Endometrial microvascular endothelial cells (primary cell): Measurements from ENCODE around the gene SERTM2. TPM values are rescaled to one million over a fixed set of nuclear protein-coding genes. Genes with fewer than 3 reads are reported as not detected.

ENCODE experiments used
- in situ Hi-C: cut with HindIII; loops from 2 replicates; pipeline ENCODE4 v1.10.0; 2017; ENCODE audit warnings: low sequenced_read_pairs, low pct_unique_long_range_greater_than_20kb; ENCODE audit errors: inconsistent ontology term
- total RNA-seq: library from RNA; depleted of rRNA; stranded (reverse); fragments of >200 nt; gene quantifications from one replicate; pipeline ENCODE4 v1.2.3, GENCODE V29; 2015; ENCODE audit errors: inconsistent ontology term

SERTM2 gene
- total RNA-seq = not detected

DNA sequence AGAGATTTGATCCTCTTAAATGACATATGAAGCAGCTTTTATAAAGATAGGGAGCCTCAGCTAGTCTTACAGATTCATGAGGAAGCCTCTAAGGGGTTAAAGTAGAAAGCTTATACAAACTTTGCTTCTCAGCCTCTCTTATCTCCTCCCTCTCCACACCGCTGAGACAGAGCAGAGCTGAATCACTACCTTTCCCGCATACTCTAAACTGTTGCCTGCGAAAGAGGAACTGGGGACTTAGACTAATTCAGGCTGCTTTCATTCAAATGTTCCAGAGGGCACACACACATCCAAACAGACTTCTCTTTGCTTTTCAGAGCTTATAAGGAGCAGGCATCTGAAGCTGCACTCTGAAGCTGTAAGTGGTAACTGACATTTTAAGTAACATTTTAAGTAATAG is at the start of gene SERTM2:
Gene SERTM2, plus strand, starts transcription at position 169 of the 400 bp plus-strand sequence. CDS start 7,213 bp downstream, outside the sequence.
- in situ Hi-C loops = no loop called here

DNA sequence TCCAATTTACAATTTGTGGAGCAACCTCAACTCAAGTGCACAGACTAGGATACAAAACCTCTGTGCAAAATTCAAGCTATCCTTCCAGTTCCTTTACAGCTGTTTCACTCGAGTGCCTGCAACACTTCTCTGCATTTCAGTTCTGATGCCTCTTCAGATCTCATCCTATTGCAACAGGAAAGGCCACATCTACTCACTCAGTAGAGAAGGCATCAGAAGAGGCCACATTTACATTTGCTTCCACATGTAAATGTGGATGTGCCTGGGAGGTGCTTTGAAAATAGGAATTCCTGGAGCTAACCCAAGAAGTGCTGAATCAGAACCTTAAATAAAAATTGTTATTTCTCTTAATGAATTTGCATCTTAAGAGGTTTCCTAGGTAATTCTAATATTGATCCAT is 45.8 kb upstream of the SERTM2 start:
- in situ Hi-C loops = no loop called here

DNA sequence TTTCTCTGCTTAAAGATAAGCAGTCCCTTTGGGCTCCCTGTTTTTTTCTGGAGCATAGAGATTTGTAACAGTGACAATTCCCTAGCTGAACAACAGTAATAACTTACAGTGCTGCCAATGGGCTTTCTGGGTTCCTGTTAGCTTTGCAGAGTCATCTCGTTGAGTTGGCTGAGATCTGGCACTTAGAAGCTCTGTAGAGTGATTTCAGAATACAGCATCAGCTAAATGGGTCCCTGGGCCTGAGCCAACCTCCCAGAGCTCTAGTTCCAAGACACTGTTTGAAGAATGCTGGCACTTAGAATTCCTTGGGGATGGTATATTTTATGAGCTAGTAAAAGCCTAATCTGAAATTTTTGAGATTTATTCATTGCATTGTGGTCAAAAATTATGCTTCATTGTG is 43.5 kb upstream of the SERTM2 start:
- in situ Hi-C loops = no loop called here

DNA sequence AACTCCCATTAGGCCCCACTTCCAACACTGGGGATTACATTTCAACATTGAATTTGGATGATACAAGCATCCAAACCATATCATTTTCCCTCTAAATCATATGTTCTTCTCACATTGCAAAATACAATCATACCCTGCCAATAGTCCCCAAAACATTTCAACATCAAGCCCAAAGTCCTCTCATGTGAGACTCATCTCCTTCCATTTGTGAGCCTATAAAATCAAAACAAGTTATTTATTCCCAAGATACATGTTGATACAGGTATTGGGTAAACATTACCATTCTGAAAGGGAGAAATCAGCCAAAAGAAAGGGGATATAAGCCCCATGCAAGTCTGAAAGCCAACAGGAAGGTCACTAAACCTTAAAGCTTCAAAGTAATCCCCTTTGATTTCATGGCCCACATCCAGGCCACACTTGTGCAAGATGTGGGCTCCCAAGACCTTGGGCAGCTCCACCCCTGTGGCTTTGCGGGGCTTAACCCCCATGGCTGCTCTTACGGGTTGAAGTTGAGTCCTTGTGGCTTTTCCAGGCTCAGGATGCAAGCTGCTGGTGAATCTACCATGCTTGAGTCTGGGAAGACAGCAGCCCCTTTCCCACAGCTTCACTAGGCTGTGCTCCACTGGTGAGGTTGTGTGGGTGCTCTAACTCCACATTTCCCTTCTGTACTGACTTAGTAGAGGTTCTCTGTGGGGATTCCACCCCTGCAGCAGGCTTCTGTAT is 40.6 kb upstream of the SERTM2 start:
- in situ Hi-C loops = no loop called here

DNA sequence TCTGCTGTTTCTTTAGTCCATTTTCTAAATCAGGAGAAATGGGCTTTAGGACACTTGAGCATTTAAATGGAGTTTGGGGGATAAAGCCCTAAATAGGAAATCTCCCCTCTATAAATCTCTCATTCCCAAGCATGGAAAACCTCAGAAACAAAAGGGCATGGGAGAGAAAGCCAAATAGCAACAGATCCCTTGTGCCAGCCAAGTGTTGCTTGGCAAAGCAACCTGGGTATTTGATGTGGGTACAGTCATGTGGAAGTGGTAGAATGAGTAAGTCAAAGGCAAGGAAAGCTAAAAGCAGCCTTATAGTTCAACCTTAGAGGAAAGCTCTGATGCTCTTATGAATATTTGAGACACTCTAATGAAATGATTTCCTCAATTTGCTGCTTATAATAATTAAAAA is 29.5 kb upstream of the SERTM2 start:
- in situ Hi-C loops = no loop called here

DNA sequence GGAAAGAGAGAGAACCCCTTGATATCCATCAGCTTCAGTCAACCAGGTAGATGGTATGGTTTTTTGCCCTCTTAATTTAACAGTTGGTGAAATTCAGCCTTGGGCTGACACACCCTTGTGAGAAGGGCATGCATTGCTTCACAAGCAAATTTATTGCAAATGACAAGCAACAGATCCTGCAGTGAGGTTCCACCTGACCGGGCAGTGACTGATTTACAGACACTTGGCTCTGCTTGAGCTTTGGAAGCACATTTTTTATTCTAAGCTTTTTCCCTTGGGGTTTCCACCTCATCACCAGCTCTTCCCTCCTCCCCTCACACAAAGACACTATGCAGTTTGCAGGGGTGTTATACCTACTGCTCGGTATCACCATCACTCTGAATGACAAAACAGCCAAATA is 28.3 kb upstream of the SERTM2 start:
- in situ Hi-C loops = no loop called here

DNA sequence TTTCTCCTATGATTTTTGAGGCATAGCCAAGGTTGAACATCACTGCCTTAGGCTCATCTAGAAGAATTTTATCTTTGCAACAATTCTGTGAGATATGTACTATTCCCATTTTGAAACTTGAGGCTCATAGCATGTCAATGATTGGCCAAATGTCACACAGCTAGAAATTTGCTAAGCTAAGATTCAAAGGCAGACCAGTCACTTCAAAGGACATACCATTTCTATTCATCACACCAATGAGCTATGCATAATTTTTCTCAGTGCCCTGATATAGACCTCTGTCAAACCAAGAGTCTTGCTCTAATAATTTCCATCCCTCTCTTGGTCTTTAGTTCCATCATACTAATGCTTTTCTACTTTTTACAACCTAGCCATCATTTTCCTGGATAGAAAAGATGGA is 27.6 kb upstream of the SERTM2 start:
- in situ Hi-C loops = no loop called here

DNA sequence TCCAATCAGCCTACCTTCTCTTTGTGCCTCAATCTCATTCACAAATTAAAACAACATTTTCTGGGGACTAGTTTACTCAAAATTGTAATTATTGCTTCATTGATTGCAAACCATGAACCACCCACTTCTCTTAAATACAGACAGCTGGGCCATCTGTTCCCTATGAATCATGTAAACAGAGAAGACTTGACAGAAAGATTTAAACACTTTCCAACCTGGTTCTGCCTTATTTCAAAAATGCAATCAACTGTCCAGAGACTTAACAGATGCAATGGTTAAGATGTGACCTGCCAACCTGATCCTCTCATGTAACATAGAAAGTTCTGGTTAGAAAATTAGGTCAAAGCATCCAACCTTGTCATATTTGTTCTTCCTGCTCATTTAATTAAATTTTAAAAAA is 20.8 kb upstream of the SERTM2 start:
- in situ Hi-C loops = no loop called here

DNA sequence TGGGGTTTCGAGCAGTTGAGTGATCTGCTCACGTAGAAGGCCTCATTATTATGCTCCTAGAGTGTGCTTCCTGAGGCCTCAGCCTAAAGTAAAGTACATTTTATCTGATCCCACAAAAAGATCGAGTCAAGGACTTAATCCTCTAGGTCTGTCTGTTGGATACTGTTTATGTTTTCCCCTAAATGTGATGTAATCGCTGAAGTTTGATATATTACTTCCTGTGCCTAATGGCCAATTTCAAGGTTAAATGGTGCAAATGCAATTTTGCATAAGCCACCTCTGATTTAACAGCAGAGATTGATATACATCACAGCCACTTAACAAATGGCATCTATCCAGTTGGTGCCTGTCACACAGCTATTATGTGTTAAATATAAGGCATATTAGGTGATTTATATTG is 19.4 kb upstream of the SERTM2 start:
- in situ Hi-C loops = no loop called here

DNA sequence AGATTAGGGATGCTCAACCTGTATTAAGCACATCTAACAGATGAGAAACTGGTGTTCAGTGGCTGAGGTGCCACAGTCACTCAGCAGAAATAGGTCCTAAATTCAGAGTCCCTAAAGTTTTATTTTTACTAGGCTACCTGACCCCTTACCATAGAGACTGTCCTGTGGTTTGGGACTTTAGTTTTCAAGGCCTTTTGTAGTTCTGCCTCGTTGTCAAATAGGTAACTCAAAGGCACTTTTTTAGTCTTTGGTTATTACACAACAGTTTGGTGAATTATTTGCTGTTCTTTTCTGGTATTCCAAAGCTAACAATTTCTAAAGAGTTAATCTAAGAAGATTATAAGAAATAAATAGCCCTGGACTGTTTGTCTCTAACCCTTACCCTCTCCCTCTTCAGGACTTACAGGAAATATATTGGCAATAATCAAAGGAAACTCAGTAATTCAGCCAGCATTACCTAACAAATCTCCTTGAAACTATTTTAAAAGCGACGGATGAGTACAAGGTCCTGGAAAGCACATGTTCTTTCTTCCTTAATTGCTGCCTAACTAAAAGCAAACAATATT is 12.8 kb upstream of the SERTM2 start:
- in situ Hi-C loops = no loop called here

DNA sequence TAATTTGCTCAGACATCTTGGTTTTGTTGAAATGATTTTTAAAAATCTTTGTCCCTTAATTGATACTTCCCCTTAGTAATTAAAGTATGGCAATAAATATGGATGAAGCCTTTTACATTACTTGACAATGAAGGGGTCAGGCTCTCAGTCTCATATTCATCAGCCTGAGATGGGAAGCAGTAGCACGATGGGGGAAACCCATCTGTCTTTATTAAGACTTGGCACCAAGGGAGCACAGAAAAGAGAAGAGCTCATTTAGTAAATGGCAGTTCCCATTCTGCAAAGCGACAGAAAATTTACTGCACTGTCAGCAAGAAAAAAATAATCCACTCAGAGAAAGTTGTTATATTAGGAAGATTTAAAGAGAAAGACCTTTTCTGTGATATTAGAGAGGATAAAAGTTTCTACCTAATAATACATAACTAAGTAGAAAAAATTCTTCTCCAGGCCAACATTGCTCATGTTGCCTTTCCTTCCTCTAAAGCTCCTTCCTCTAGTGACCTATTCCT is 7.9 kb upstream of the SERTM2 start:
- in situ Hi-C loops = no loop called here

DNA sequence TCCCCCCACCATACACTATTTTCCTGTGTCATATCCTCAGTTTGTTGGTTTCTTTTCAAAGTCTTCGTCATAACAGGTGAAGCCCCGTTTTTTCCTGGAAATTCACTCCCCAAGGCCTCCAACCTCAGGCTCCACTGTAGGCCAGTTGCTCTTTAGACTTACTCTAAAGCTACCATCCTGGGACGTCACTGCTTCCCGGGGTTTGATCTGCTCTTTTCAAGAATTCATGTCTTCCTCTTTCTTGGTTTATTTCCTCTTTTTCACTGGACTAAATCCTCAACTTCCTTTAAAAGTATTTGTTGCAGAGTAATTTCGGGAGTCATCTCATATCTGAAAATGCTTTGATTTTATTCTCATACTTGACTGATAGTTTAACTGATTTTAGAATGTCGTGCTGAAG is 6.5 kb upstream of the SERTM2 start:
- in situ Hi-C loops = no loop called here

DNA sequence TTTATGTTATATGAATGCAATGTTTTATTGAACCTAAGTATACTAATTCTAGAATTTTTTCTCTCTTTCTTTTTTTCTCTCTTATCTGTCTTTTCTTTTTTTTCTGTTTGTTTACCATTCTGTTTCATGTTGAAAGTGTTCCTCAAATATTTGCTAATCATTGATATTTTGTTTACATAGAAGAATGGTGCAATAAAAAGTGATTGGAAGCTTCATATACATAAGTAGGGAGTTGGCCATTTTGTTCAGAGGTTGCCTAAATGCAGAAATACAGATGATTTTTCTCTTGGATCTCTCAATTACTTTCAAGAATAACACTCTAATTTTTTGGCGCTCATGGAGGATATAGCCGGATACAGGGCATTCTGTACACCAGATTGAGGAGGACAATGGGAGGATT is 5.7 kb upstream of the SERTM2 start:
- in situ Hi-C loops = no loop called here

DNA sequence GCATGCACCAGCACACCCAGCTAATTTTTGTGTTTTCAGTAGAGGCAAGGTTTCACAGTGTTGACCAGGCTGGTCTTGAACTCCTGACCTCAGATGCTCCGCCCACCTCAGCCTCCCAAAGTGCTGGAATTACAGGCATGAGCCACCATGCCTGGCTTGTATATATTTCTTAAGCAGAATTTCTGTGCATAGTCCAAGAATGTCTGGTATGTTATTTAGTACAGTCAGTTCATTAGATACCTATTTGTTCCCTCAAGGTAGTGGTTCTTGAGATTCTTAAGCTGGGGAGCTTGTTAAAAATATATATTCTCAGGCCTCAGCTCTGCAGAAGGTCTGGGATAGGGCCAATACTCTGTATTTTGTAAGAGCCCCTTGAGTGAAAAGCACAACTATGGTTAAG is 4.6 kb upstream of the SERTM2 start:
- in situ Hi-C loops = no loop called here

DNA sequence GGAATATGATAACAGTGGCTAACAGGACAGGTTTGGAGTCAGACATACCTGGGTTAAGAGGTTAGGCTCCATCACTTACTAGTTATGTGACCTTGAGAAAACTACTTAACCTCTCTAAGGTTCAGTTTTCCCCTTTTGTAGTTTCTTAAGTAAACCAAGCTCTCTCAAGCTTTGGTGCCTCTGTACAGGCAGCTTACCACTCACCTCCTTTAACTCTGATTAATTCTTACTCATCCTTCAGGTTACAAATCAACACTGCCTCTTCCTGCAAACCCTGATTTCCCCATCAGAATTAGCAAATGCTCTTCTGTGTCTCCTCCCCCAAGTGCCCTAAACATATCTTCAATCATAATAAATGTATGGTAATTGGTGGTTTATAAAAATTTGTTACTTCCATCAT is 3.5 kb upstream of the SERTM2 start:
- in situ Hi-C loops = no loop called here

DNA sequence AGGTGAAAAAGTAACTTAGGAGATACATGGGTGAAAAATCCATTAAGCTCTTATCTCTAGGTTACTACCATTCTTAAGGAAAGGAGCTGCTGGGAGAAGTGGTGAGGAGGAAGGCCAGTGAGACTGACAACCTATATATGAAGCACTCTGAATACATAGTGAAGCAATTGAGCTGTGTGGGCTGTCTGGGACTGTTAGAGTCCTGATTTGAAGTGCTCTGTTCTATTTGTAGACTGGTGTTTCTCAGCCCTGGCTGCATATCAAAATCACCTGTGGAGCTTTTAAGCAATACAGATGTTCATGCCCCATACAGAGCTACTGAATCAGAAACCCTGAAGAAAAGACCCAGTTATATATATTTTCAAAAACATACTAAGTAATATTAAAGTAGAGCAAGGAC is 3.9 kb downstream of the SERTM2 start:
- in situ Hi-C loops = no loop called here

DNA sequence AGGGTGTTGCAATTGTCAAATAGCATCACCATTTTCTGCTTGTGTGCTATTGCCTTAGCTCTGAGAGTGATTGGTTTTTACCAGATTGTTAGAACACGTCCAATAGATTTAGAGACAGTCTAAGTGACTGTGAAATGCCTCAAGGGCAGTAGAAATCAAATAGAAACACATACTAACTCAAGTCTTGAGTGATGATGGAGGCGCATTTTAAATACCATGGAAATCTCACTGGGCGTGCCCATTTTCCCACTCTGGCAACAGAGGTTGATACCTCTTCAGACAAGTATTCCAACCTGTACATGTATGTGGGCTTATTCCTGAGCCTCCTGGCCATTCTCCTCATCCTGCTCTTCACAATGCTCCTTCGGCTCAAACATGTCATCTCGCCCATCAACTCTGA is 7.2 kb downstream of the SERTM2 start:
- in situ Hi-C loops = no loop called here

DNA sequence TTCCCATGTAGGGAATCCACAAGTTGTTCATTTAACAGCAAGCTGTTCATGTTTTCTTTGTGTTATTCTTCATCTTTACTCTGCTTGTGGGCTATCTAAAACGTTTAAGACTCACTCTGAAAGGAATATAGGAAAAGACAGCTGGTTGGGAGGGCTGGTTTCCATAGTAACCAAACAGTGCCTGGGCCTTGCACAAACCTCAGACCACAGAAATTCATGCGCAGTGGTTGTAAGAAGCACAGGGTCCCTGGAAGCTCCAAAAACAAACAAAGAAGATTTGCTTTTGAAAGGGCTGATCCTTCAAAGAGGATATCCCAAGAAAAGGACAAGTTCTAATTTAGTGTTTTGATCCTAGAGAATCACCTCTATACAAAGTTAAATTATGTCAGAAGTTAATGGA is 7.8 kb downstream of the SERTM2 start:
- in situ Hi-C loops = no loop called here

DNA sequence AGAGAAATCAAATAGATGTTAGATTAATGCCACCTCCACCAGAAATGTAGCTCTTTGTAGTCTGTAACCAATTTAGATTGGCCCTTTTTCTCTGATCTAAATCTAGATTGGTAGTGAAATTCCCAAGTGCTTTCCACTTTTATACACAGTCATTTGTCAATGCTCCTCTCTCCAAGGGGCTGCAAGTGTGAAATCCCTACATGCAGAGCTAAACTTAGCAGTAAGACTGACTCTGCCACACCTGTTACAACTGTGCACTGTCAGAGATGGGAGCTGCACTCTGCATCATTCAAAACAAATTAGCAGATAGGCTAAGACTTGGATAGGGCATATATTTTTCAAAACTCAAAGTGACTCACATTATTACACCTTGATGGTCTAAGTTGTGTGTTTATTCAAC is 9.1 kb downstream of the SERTM2 start:
- in situ Hi-C loops = no loop called here

DNA sequence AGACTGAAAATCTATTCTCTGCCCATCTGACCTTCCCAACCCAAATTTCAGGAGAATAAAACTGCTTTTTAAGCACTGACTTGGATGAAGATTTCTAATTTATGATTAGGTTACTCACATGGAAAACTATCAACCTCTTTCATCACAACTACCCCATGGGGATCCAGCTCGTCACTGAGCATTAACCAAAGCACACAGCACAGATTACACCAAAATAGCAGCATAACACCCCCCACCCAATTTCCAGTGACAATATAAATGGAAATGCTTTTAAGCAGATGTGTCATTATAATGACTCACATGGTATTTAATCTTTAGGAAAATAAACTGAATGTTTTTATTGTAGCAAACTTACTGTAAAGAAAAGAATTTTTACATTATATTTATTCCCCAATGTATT is 9.7 kb downstream of the SERTM2 start:
- in situ Hi-C loops = no loop called here
